Measurements from ENCODE around the gene MRGPRF. TPM values are rescaled to one million over a fixed set of nuclear protein-coding genes. Genes with fewer than 3 reads are reported as not detected.

Gene MRGPRF
- total and polyA plus RNA-seq, 8 donors: 6.7 to 123 (median 20.8) TPM

DNA sequence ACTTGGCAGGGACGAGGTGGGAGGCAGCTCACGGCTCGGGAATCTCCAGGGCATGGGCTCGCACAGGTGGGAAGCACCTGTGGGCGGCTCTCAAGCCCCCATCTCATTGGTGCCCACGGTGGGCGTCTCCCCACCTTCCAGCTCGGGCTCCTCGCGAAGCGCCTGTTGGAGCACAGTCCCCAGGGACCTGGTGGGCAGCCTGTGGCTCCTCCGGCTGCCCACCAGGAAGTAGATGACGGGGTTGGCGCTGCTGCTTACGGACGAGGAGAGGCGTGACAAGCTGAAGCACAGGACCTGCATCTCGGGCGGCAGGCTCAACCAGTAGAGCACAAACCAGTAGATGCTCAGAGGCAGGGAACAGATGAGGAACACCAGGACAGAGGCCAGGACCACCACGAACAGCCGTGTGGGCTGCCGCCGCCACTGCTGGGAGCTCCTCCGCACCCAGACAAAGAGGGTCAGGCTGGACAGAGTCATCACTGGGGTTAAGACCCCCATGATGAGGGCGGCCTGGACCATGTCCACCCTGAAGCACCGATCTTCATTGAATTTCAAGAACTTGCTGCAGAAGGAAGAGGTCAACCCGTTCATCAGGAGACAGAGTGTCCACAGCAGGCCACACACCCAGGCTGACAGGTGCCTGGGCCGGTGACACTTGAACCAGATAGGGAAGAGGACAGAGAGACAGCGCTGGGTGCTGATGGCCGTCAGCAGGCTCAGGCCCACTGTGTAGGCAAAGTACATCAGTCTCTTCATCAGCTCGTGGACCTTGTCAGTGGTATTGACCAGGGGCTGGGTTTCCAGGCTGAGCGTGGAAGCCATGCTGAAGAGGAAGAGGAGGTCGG is 32.9 kb downstream of the MRGPRF start:
- WGBS, 5 donors: 73 to 83% (median 80%) methylated on average over 24 to 33 of the region's 33 CpGs
- TF ChIP-seq POLR2AphosphoS5 (IDR thresholded peaks at IDR 0.05): no peak
- no peak for TF ChIP-seq POLR2A (IDR thresholded peaks at IDR 0.05)
- TF ChIP-seq, protein P1, sequence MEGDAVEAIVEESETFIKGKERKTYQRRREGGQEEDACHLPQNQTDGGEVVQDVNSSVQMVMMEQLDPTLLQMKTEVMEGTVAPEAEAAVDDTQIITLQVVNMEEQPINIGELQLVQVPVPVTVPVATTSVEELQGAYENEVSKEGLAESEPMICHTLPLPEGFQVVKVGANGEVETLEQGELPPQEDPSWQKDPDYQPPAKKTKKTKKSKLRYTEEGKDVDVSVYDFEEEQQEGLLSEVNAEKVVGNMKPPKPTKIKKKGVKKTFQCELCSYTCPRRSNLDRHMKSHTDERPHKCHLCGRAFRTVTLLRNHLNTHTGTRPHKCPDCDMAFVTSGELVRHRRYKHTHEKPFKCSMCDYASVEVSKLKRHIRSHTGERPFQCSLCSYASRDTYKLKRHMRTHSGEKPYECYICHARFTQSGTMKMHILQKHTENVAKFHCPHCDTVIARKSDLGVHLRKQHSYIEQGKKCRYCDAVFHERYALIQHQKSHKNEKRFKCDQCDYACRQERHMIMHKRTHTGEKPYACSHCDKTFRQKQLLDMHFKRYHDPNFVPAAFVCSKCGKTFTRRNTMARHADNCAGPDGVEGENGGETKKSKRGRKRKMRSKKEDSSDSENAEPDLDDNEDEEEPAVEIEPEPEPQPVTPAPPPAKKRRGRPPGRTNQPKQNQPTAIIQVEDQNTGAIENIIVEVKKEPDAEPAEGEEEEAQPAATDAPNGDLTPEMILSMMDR (IDR thresholded peaks at IDR 0.05): no peak

DNA sequence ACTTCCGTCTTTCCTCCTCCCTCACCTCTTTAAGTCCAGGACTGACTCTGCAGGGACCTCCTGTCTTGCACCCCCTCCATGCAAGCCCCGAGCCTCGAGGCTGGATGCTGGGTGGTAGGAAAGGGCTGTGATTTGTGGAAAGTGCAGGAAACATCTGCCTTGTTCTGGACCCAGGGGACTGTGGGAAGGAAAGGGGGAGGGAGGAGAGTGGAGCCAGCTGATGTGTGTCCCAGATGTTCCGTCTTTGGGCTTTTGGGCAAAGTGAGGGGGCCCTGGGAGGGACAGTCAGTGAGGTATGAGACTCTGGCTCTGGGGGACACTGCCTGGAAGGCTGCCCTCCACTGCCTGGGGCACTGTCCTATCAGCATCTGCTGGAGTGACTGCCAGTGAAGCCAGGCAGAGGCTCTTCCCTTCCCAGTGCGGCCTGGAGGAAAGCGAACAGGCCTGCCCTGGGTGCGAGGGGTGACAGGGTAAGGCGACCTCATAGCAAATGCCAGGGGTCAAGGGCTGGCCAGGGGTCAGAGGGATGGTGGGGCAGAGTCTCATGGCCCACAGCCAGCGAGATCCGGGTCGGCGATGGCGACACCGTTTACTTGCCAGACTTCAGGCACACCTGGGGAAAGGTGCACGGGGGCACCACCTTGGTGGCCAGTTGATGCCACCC is 34.0 kb downstream of the MRGPRF start:
- Histone ChIP-seq H3K9me3 (no peaks in the 10 kb centered on the region), H3K4me1 (no peaks in the 10 kb centered on the region), H3K36me3 (no peaks in the 10 kb centered on the region), H3K4me3 (no peak overlapping the region), H3K27me3 (peaks cover 0 to 8% (median 0%) of the 10 kb centered on the region in 3 donors), H3K27ac (no peak overlapping the region)
- WGBS, 5 donors: 43 to 65% (median 50%) methylated on average over 15 of the region's 15 CpGs
- TF ChIP-seq EP300 (IDR thresholded peaks at IDR 0.05): no peak
- TF ChIP-seq, protein P1 (IDR thresholded peaks at IDR 0.05): no peak
- intact Hi-C loops (cut with DNase I; ENCODE audit: low total_unique reads): no loop called here
- no peak for DNase-seq

More for the DNA sequence above, 32.9 kb downstream of the MRGPRF start:
- H3K27me3 ChIP-seq: peaks cover 0 to 8% (median 0%) of the 10 kb centered on the region in 3 donors
- DNase-seq: no peak
- H3K36me3 ChIP-seq: no peaks in the 10 kb centered on the region
- H3K27ac ChIP-seq: no peak overlapping the region
- intact Hi-C loops (cut with DNase I; ENCODE audit: low total_unique reads): no loop called here
- no peak overlapping the region for H3K4me3 ChIP-seq
- no peaks in the 10 kb centered on the region for H3K4me1 ChIP-seq
- no peaks in the 10 kb centered on the region for H3K9me3 ChIP-seq

DNA sequence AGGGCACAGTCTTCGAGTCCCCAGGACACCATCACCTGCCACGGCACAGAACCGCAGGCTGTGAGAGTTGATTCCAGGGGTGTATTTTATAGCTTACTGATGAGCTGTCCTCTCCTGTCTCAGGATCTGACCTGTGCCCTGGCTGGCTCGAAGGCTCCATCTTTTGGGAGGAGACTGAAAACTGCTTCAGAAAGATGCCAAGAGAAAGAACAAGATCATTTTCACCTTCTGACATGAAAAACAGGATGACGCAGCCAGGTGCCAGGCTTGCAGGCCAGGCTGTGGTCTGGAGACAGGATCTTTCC is 34.5 kb downstream of the MRGPRF start:
- Histone ChIP-seq H3K27me3 (peaks cover 0 to 8% (median 0%) of the 10 kb centered on the region in 3 donors), H3K4me3 (no peak overlapping the region), H3K9me3 (no peaks in the 10 kb centered on the region), H3K4me1 (no peaks in the 10 kb centered on the region), H3K27ac (no peak overlapping the region), H3K36me3 (no peaks in the 10 kb centered on the region)
- WGBS, 5 donors: 68 to 76% (median 72%) methylated on average over 5 of the region's 5 CpGs
- TF ChIP-seq, protein P1 (IDR thresholded peaks at IDR 0.05): no peak
- no peak for TF ChIP-seq EP300 (IDR thresholded peaks at IDR 0.05)
- TF ChIP-seq POLR2A (IDR thresholded peaks at IDR 0.05): no peak
- TF ChIP-seq POLR2AphosphoS5 (IDR thresholded peaks at IDR 0.05): no peak
- DNase-seq: no peak
- intact Hi-C loops (cut with DNase I; ENCODE audit: low total_unique reads): no loop called here

DNA sequence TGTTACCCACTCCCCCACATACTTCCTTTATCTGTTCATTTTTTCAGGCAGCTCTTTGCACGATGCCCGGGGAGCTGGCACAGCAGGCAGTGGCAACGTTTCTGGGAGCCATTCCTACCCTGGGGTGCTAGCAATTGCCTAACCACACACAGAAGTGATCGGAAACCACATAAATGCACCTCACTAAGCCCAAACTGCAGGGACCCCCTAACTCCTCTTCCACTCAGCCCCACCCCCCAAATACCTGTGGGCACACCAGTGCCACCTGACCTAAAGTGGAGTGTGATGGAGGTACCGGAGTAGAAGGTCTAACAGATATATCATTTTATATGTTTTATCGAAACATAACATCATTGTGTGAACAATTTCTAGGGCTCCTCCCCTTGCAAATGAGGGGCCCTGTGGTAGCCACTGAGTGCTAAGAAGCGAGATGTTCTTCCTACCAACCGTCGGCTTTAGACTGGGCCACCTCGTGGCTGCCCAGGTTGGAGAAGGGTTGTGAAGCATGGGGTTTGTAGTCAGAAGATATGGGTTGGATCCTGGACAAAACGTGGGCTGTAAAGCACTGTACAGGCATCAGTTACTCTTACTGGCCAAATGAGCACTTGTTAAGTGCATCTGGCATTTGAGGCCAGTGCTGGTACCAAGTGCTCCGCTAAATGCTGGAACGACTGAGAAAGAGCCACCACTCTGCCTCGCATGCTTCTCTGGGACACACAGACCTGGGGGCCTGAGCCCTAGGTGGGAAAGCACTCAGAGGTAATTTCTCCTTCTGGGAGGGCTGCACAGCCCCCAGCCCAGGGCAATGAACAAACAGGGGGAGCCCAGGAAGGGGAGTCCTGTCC is 35.0 kb downstream of the MRGPRF start:
- DNase-seq: no peak
- intact Hi-C loops (cut with DNase I; ENCODE audit: low total_unique reads): no loop called here
- no peaks in the 10 kb centered on the region for H3K36me3 ChIP-seq
- TF ChIP-seq, protein P1 (IDR thresholded peaks at IDR 0.05): no peak
- TF ChIP-seq POLR2A (IDR thresholded peaks at IDR 0.05) (no peak), EP300 (IDR thresholded peaks at IDR 0.05) (no peak), POLR2AphosphoS5 (IDR thresholded peaks at IDR 0.05) (no peak)
- H3K27ac ChIP-seq: no peak overlapping the region
- no peaks in the 10 kb centered on the region for H3K9me3 ChIP-seq
- WGBS, 5 donors: 72 to 82% (median 78%) methylated on average over 14 of the region's 14 CpGs
- no peaks in the 10 kb centered on the region for H3K4me1 ChIP-seq
- peaks cover 0 to 8% (median 0%) of the 10 kb centered on the region in 3 donors for H3K27me3 ChIP-seq
- no peak overlapping the region for H3K4me3 ChIP-seq
